ENCODE results near the gene RAPGEF1. TPM values are rescaled to one million over a fixed set of nuclear protein-coding genes. Genes with fewer than 3 reads are reported as not detected.
"Not testable (repeated sequence)": the region's sequence is repeated elsewhere in the genome, so short reads cannot be mapped to it uniquely, and the experiment has no call there.

The RAPGEF1 gene
- total RNA-seq, 1 donor from 2014 or later = 19.8 TPM

DNA sequence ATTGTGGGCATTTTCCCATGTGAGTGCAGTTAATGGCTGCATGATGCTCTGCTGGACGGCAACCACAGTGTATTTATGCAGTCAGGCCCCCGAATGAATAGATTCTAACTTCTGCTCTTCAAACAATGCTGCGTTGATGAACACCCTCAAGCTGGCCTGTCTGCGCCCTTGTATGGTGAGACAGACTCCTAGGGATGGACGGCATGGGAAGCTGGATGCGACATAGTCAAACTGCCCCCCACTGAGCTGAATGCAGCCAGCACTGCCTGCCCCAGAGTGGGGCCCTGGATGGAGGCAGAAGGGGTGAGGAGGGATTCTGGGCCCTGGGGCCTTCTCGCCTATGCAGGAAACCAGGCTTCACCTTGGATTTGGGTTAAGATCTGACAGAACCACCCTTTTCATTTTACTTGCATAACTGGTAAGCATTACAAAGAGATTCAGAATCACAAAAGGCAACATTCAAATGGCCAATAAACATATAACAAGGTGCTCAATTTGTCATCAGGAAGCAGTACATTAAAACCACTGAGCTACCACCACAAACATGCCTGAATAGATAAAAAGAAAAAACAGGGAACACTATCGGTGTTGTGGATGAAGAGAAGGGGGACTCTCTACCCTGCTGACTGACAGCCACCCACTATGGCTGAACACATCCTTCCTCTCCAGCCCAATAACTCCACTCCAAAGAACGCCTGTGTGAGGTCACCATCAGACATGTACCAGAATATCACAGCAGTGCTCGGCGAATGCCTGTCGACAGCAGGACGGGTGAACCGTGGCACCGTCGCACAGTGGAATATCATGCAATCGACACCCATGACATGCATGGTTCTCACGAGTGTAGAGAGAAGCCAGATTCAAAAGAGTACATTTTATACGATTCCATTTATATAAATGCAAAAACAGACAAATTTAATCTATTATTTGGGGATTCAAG is 79.1 kb downstream of the RAPGEF1 start:
- Histone ChIP-seq H3K36me3 (ENCODE audit: control insufficient read depth in 3 of 3, insufficient read depth in 3 of 3, low read length in 3 of 3) (no peaks in the 10 kb centered on the region), H3K4me3 (ENCODE audit: low read length in 3 of 3) (no peak overlapping the region), H3K27me3 (ENCODE audit: control insufficient read depth in 3 of 3, insufficient read depth in 3 of 3, low read length in 3 of 3) (no peaks in the 10 kb centered on the region), H3K9me3 (ENCODE audit: control insufficient read depth in 3 of 3, low read length in 3 of 3) (no peaks in the 10 kb centered on the region), H3K27ac (ENCODE audit: low read depth, low read length) (no peak overlapping the region), H3K4me1 (ENCODE audit: control insufficient read depth in 3 of 3, insufficient read depth in 3 of 3, low read length in 3 of 3) (peaks cover 28 to 47% (median 47%) of the 10 kb centered on the region in 3 donors), H3K9ac (ENCODE audit: low read depth in 1 of 3, low read length in 3 of 3) (no peak overlapping the region)

DNA sequence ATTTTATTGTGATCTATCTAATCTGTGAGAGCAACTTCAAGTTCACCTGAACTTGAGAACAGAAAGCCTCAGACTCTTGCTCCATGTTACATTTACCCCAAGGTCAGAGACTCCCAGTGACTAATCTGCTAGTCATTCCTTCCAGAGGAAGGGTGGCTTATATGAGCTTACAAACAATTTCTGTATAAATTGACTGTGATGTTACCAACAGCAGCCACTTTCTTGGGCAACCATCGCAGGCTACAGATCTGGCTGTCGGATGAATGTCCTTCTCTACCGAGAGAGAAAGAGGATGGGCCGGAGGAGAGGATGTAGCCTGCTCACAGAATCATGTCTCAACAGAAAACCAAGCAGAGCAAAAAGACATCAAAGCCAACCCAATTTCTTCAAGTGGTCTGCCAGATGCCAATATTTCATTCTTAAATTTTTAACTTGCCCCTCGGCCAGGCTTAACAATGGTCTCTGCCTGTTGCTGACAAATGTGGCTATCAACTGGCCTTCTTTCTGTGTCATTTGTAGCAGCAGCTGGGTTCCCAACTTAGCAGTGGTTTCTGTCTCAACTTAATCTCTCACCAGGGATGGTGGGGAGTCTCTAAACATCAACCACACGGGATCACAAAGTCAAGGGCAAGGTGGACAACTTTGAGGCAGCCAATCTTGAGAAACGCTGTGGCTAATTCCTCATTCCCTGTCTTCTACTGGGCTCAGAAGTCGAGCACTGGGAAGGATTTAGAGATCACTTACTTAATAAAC is 81.3 kb downstream of the RAPGEF1 start:
- Histone ChIP-seq H3K4me1 (ENCODE audit: control insufficient read depth in 3 of 3, insufficient read depth in 3 of 3, low read length in 3 of 3) (peaks cover 32 to 55% (median 49%) of the 10 kb centered on the region in 3 donors), H3K27ac (ENCODE audit: low read depth, low read length) (peak overlapping the region; percentile 26), H3K9ac (ENCODE audit: low read depth in 1 of 3, low read length in 3 of 3) (no peak overlapping the region), H3K36me3 (ENCODE audit: control insufficient read depth in 3 of 3, insufficient read depth in 3 of 3, low read length in 3 of 3) (no peaks in the 10 kb centered on the region), H3K4me3 (ENCODE audit: low read length in 3 of 3) (no peak overlapping the region), H3K9me3 (ENCODE audit: control insufficient read depth in 3 of 3, low read length in 3 of 3) (no peaks in the 10 kb centered on the region), H3K27me3 (ENCODE audit: control insufficient read depth in 3 of 3, insufficient read depth in 3 of 3, low read length in 3 of 3) (no peaks in the 10 kb centered on the region)

DNA sequence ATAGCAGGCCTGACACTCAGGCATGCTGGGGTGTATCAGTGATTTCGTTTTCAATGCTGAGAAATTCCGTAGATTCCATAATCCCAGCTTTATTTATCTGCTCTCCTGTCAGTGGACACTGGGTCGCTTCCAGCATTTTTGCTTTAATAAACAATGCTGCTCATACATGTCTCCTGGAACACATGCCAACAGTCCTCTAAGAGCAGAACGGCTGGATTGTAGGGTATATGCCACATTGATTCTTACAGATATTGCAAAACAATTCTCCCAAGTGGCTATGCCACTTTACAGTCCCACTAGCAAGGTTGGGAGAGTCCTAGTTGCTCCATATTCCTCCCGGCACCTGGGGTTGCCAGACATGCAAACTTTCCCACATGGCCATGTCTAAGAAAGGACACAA is 81.9 kb downstream of the RAPGEF1 start:
- Histone ChIP-seq H3K4me1 (ENCODE audit: control insufficient read depth in 3 of 3, insufficient read depth in 3 of 3, low read length in 3 of 3) (peaks cover 32 to 57% (median 49%) of the 10 kb centered on the region in 3 donors), H3K4me3 (ENCODE audit: low read length in 3 of 3) (no peak overlapping the region), H3K36me3 (ENCODE audit: control insufficient read depth in 3 of 3, insufficient read depth in 3 of 3, low read length in 3 of 3) (no peaks in the 10 kb centered on the region), H3K27me3 (ENCODE audit: control insufficient read depth in 3 of 3, insufficient read depth in 3 of 3, low read length in 3 of 3) (no peaks in the 10 kb centered on the region), H3K9me3 (ENCODE audit: control insufficient read depth in 3 of 3, low read length in 3 of 3) (no peaks in the 10 kb centered on the region), H3K9ac (ENCODE audit: low read depth in 1 of 3, low read length in 3 of 3) (peak overlapping the region in 1 of 3 donors; percentile 25), H3K27ac (ENCODE audit: low read depth, low read length) (no peak overlapping the region)

DNA sequence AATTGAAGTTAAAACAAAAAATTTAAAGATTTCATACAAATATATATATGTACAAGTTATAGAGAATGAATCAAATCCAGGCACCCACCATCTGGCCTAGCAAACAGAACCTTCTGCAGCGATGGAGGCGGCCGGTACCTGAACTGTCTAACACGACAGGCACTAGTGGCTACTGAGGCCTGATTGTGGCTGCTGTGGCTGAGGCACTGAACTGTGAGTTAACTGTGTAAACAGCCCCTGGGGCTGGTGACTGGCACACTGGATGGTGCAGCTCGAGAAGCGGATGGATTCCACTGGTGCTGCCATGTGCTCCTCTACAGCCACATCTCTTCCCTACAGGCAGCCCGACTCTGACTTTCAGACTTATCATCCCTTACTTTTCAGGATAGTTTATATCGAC is 82.4 kb downstream of the RAPGEF1 start:
- Histone ChIP-seq H3K4me3 (ENCODE audit: low read length in 3 of 3) (no peak overlapping the region), H3K9ac (ENCODE audit: low read depth in 1 of 3, low read length in 3 of 3) (peak overlapping the region in 1 of 3 donors; percentile 25), H3K4me1 (ENCODE audit: control insufficient read depth in 3 of 3, insufficient read depth in 3 of 3, low read length in 3 of 3) (peaks cover 32 to 61% (median 49%) of the 10 kb centered on the region in 3 donors), H3K9me3 (ENCODE audit: control insufficient read depth in 3 of 3, low read length in 3 of 3) (no peaks in the 10 kb centered on the region), H3K36me3 (ENCODE audit: control insufficient read depth in 3 of 3, insufficient read depth in 3 of 3, low read length in 3 of 3) (no peaks in the 10 kb centered on the region), H3K27ac (ENCODE audit: low read depth, low read length) (no peak overlapping the region), H3K27me3 (ENCODE audit: control insufficient read depth in 3 of 3, insufficient read depth in 3 of 3, low read length in 3 of 3) (no peaks in the 10 kb centered on the region)

DNA sequence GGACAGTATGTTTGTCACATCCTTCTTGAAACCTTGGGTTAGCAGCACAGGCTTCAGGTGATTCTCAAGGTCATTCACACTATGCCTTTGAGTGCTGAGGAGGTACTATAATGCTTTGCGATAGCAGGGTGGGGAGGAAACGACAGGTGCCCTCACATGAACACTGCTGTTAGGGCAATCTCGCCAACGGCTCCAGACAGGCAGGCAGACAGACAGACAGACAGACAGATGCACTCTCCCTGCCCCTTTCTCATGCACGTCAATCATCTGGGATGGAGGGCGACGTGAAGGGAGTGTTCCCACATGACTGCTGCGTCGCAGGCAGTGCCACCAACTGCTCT is 82.9 kb downstream of the RAPGEF1 start:
- Histone ChIP-seq H3K9ac (ENCODE audit: low read depth in 1 of 3, low read length in 3 of 3) (peak overlapping the region in 1 of 3 donors; percentile 3), H3K27ac (ENCODE audit: low read depth, low read length) (peak overlapping the region; percentile 34)

DNA sequence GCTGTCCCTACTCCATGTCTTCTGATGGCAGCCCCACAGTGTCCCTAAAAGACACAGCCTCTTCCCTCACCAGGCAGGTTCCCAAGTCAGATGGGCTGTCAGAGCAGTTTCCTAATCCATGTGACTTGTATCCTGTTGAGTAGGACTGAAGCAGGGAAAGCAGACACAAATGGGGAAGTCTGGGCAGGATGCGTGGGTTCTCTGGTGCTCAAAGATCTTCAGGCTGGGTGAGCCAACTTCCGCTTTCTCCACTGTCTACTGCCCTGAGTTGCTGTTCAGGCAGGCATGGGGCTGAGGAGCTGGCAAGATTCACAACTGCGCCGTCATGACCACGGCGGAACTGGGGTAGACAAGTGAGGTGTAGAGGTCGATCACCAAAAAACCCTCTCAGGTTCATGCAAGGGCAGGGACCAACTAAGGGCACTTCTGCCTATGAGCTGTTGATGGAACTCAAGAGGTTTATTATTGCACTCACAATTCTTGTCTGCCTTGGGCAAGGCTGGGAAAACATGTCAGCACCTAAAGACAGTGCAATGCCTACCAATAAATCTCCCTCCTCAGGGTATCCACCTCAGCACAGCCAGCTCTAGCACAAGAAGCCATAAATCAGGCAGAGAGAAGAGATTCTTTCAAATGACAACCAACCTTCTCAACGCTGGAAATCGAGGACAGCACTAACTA is 83.4 kb downstream of the RAPGEF1 start:
- H3K36me3 ChIP-seq (ENCODE audit: control insufficient read depth in 3 of 3, insufficient read depth in 3 of 3, low read length in 3 of 3) = no peaks in the 10 kb centered on the region
- no peaks in the 10 kb centered on the region for H3K27me3 ChIP-seq (ENCODE audit: control insufficient read depth in 3 of 3, insufficient read depth in 3 of 3, low read length in 3 of 3)
- peaks cover 32 to 65% (median 52%) of the 10 kb centered on the region in 3 donors for H3K4me1 ChIP-seq (ENCODE audit: control insufficient read depth in 3 of 3, insufficient read depth in 3 of 3, low read length in 3 of 3)
- H3K4me3 ChIP-seq (ENCODE audit: low read length in 3 of 3) = no peak overlapping the region
- peak overlapping the region; percentile 34 for H3K27ac ChIP-seq (ENCODE audit: low read depth, low read length)
- peak overlapping the region in 1 of 3 donors; percentile 3 for H3K9ac ChIP-seq (ENCODE audit: low read depth in 1 of 3, low read length in 3 of 3)
- no peaks in the 10 kb centered on the region for H3K9me3 ChIP-seq (ENCODE audit: control insufficient read depth in 3 of 3, low read length in 3 of 3)

More for the DNA sequence above, 82.9 kb downstream of the RAPGEF1 start:
- H3K9me3 ChIP-seq (ENCODE audit: control insufficient read depth in 3 of 3, low read length in 3 of 3) = no peaks in the 10 kb centered on the region
- H3K27me3 ChIP-seq (ENCODE audit: control insufficient read depth in 3 of 3, insufficient read depth in 3 of 3, low read length in 3 of 3) = no peaks in the 10 kb centered on the region
- no peak overlapping the region for H3K4me3 ChIP-seq (ENCODE audit: low read length in 3 of 3)
- no peaks in the 10 kb centered on the region for H3K36me3 ChIP-seq (ENCODE audit: control insufficient read depth in 3 of 3, insufficient read depth in 3 of 3, low read length in 3 of 3)
- peaks cover 32 to 61% (median 48%) of the 10 kb centered on the region in 3 donors for H3K4me1 ChIP-seq (ENCODE audit: control insufficient read depth in 3 of 3, insufficient read depth in 3 of 3, low read length in 3 of 3)

DNA sequence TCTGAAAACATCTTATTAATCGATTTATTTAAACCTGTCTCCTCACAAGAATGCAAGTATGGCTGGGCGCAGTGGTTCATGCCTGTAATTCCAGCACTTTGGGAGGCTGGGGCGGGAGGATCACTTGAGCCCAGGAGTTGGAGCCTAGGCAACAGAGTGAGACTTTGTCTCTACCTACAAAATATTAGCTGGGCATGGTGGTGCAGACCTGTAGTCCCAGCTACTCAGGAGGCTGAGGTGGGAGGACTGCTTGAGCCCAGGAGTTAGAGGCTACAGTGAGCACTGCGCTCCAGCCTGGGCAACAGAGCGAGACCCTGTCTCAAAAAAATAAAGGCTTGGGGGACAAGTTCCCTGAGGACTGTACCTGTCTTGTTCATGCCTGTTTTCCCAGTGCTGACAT is 85.5 kb downstream of the RAPGEF1 start:
- H3K9ac ChIP-seq (ENCODE audit: low read depth in 1 of 3, low read length in 3 of 3); H3K9me3 ChIP-seq (ENCODE audit: control insufficient read depth in 3 of 3, low read length in 3 of 3); H3K27me3 ChIP-seq (ENCODE audit: control insufficient read depth in 3 of 3, insufficient read depth in 3 of 3, low read length in 3 of 3); H3K36me3 ChIP-seq (ENCODE audit: control insufficient read depth in 3 of 3, insufficient read depth in 3 of 3, low read length in 3 of 3); H3K4me3 ChIP-seq (ENCODE audit: low read length in 3 of 3); H3K27ac ChIP-seq (ENCODE audit: low read depth, low read length): not testable (repeated sequence)
- H3K4me1 ChIP-seq (ENCODE audit: control insufficient read depth in 3 of 3, insufficient read depth in 3 of 3, low read length in 3 of 3) = peaks cover 54 to 76% (median 66%) of the 10 kb centered on the region in 3 donors

DNA sequence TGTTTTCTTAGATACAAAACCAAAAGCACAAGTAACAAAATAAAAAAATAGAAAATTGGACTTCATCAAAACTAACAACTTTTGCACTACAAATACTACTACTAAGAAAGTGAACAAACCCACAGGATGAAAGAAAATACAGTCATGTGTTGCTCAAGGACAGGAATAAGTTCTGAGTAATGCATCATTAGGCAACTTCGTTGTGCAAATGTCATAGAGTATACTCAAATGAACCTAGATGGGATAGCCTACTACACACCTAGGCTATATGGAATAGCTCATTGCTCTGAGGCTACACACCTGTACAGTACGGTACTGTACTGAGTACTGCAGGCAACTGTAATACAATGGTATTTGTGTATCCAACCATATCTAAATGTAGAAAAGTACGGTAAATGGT is 88.3 kb downstream of the RAPGEF1 start:
- peaks cover 0 to 6% (median 4%) of the 10 kb centered on the region in 3 donors for H3K36me3 ChIP-seq (ENCODE audit: control insufficient read depth in 3 of 3, insufficient read depth in 3 of 3, low read length in 3 of 3)
- peaks cover 35 to 52% (median 42%) of the 10 kb centered on the region in 3 donors for H3K4me1 ChIP-seq (ENCODE audit: control insufficient read depth in 3 of 3, insufficient read depth in 3 of 3, low read length in 3 of 3)
- H3K9me3 ChIP-seq (ENCODE audit: control insufficient read depth in 3 of 3, low read length in 3 of 3) = no peaks in the 10 kb centered on the region
- no peaks in the 10 kb centered on the region for H3K27me3 ChIP-seq (ENCODE audit: control insufficient read depth in 3 of 3, insufficient read depth in 3 of 3, low read length in 3 of 3)
- H3K4me3 ChIP-seq (ENCODE audit: low read length in 3 of 3) = no peak overlapping the region
- no peak overlapping the region for H3K9ac ChIP-seq (ENCODE audit: low read depth in 1 of 3, low read length in 3 of 3)
- peak overlapping the region; percentile 66 for H3K27ac ChIP-seq (ENCODE audit: low read depth, low read length)

DNA sequence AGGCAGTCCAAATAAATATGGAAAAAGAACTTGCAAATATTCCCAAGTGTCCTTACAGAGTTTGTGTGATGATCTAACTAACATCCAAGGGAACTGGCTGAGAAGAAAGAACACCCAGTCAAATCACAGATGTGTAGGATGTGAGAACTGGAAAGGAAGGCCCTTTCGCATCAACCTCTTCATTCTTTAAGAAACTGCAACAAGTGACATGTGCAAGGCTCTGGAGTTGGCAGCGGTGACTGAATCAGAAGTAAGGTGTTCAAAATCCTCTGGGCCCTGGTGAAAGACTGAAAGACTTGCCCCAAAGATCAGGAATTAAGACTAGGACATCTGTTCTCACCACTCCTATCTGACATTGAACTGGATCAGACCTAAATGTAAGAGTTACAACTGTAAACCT is 88.7 kb downstream of the RAPGEF1 start:
- Histone ChIP-seq H3K27ac (ENCODE audit: low read depth, low read length) (peak overlapping the region; percentile 66), H3K9me3 (ENCODE audit: control insufficient read depth in 3 of 3, low read length in 3 of 3) (no peaks in the 10 kb centered on the region), H3K27me3 (ENCODE audit: control insufficient read depth in 3 of 3, insufficient read depth in 3 of 3, low read length in 3 of 3) (no peaks in the 10 kb centered on the region), H3K9ac (ENCODE audit: low read depth in 1 of 3, low read length in 3 of 3) (peak overlapping the region in 1 of 3 donors; percentile 0), H3K4me3 (ENCODE audit: low read length in 3 of 3) (no peak overlapping the region), H3K36me3 (ENCODE audit: control insufficient read depth in 3 of 3, insufficient read depth in 3 of 3, low read length in 3 of 3) (peaks cover 0 to 6% (median 4%) of the 10 kb centered on the region in 3 donors), H3K4me1 (ENCODE audit: control insufficient read depth in 3 of 3, insufficient read depth in 3 of 3, low read length in 3 of 3) (peaks cover 30 to 48% (median 37%) of the 10 kb centered on the region in 3 donors)
